ENCODE measurements around the gene ROBO1.

Gene ROBO1

DNA sequence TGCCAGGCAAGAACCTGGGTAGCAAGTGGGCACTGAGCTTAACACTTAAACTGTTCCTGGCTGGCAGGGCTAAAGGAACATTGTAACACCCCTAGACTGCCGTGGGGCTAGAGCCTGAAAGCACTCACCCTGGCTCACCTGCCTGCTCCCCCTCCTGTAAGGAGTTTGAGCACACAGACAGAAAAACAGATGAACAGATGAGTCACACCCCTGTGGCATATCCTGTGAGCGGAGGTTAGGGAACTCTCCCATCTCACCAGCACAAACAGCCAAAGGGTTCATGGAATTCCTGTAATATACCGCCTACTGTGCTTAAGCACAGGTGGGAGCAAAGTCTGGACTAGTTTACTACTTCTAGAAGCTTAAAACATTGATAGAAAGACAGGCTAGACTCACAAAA, 300.1 kb downstream of the ROBO1 start:
- no peak for DNase-seq (ENCODE audit: low read depth)

DNA sequence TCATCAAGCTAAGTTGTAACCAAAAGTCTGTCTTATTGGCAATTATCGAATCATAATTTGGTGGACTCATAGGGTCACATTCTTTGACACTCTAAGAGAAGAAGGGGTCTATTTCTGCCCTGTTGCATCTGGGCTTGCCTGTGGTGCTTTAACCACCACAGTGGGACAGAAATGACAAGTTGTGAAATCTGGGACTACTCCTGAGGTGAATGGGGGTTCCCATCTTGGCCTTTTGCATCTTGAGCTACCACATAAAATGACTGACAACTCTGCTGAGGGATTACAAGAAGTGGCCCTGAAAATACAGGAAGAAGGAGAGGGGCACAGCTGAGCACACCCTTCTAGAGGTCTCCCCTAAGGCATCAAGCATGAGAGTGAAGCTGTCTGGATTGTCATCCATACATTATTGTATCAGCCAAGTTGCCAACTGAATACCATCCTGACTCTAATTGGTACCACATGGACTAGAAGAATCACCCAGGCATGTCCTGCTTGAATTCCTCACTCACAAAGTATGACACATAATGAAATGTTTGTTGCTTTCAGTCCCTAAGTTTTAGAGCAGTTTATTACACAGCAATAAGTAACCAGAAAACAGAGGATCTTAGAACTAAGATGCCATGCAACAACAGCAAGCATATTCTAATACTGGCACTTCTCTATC, 306.5 kb downstream of the ROBO1 start:
- no peak for DNase-seq (ENCODE audit: low read depth)

DNA sequence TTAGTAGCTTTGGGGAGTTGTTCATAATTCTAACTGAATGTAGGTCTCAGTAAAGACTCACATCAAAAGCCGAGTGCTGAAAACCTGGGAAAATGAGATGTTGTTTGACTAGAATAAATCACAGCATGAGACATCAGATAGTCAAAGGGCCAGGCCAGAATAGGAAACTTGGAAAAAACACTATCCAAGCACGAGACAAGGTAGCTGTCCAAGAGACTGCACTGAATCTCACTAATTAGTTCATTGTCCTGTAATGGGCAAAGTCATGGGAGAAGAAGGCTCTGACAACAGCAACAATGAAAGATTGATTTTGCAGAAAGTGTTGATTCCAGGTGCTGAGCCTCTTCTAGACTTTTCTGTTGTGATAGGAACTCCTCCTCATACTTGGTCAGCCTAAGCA, 314.2 kb downstream of the ROBO1 start:
- no peak for DNase-seq (ENCODE audit: low read depth)

DNA sequence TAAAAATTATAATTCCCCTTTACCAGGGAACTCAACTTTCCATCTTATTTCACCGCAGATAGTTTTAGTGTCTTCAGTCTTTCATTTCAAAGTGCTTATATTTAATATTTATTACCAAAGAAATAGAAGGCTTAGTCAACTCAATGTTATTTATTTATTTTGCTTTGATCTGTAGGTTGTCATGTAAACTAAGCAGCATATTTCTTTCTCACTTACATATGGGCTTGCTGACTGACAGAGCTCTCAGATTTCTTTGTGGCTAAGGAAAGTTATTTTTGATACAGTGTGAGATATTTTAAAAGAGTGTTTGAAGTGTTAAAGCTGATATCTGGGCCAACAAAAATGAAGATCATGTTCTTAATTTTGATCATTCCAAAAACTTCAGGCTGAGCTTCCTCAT, 331.4 kb downstream of the ROBO1 start:
- DNase-seq (ENCODE audit: low read depth) = no peak

DNA sequence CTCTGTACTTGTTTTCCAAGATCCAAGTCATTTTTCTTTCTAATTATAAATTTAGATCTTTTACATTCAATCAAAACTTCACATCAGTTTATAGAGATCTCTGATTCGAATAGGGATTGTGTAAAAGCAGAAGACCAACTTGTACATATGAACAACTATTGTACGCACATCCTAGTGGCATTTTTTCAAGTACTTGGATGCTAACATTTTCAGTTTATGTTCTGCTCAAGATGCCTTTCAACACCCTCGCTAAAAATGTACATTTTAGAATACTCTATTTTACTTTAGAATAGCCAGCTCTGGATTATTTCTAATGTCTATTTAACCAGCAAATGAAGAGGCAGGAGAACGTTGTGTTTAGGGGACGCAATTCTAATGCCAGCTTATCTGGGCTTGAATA, 340.7 kb downstream of the ROBO1 start:
- no peak for DNase-seq (ENCODE audit: low read depth)

DNA sequence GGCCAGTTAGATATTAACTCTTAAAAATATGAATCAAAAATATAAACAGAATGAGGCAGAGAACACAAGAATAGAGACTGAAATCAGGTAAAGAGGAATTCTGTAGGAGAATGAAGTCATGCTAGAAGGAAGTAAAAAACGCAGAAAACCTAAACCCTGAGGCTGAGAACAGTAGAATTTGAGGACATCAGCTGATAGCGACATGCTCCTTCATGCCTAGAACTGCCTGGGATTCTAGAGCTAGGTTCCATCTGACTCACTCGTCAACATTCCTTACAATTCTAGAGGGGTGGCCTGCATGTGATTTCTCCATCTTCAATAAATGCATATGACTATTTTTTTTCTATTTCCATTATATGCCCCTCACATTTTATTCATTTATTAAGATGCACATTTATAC, 343.0 kb downstream of the ROBO1 start:
- no peak for DNase-seq (ENCODE audit: low read depth)

DNA sequence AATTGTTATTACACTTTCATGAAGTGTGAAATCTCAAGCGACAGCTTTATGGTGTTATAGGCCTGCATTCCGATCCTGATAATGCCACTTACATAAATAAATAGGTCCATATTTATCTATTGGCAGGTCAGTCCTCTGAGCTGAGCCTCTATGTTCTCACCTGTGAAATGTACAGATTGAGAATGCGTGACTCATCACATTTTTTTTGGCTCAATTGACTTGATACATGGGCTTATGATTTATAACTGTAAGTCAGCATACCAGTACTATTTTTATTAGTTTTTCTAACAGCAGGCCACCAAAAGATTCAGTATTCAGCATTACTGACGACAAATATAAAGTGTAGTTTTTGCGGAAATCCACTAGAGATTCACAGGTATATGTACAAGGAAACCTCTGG, 344.4 kb downstream of the ROBO1 start:
- DNase-seq (ENCODE audit: low read depth) = no peak

DNA sequence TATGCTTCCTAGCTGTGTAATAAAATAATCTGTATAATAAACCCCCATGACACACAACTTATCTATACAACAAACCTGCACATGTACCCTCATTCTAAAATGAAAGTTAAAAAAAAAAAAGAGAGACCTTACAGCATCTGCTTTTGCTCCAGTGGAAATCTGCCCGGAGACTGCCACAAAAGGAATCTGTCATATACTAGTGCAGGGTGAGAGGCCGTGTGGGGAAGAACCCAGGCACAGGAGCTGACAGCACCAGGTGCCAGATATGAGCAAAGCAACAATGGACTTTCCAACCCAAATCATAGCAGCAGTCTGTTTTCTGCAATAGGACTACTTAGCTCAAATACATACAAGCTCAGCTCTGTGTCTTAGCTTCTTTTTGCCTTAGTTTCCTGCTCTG, 346.5 kb downstream of the ROBO1 start:
- no peak for DNase-seq (ENCODE audit: low read depth)

DNA sequence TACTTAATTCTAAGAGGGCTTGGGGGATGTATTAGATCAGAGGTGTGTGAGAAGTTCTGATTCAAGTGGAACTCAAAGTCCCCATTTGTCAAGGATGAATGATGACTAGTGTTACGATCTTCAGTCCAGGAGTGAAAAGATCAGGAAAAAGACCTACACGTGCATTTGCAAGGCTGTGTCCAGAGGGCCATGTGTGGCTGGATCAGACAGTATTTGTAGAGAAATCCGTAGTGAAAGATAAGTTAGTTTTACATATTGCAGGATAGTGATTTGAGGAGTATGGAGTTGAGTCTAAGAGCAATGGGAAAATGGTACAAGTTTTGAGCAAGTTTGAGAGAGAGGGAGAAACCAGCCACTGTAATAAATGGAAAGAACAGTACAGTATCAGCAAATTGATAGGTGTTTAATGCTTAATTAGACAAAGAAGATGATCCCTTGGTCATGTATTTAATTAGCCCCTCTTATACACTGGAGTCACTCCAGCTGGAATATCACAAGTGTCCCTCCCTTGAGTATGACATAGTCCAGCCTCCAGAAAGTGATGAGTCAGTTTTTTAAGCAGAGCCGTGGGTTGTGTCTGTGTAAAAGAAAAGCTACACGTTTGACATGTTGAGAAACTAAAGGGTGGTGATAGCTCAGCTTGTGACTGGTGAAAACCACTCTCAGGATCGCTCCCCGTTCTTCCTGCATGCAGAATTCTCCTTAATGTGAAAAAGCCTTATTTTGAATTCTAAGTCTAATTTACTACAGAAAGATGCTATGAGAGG, 348.8 kb downstream of the ROBO1 start:
- no peak for DNase-seq (ENCODE audit: low read depth)

DNA sequence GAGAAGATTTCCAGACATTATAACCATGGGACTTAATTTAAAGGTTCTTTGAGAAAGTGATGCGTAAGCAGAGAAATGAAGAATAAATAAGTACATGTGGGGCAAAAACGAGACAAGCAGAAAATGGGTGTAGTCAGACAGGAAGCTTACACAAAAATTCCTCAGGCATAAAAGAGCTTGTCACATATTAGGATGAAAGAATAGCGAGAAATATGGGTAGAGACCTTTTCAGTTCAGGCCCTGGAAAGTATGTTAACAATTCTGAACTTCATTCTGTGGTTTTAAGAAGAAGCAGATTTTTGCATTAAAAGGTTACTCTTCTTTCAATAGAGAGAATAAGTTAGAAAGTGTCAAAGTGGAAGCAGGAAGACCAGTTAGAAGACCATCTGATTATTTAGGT, 352.4 kb downstream of the ROBO1 start:
- DNase-seq (ENCODE audit: low read depth) = no peak

DNA sequence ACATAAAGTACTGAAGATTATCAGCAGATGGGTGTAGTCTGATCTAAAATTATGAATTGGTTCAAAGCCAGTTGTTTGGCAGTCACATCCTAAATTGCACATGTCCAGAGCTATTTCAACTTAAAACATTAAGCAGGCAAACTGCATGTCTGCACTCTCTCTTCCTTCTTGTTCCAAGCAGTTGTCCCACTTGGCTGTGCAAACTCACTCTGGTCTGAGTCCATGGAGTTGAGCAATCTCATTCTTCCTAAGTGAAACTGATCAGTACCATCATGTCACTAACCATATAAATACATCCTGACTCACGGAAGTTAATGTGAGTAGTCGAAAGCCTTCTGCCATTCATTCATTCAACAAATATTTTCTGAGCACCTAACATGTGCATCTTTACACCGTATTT, 353.0 kb downstream of the ROBO1 start:
- DNase-seq (ENCODE audit: low read depth) = no peak

DNA sequence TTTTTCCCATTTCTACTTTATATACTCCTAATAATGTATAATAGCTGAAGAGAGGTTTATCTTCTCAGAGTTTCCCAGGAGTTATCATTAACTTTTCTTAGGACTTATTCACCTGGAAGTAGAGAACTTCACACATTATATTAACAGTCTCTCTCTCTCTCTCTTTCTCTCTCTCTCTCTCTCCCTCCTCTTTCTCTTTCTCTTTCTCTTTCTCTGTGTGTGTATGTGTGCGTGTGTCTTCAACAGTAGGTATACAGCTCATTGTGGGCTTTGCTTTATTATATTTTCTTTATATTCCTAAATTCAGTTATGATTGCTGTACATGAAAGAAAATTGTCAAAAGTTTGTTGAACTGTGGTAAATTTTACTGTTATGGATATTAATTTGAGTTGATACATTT, 353.8 kb downstream of the ROBO1 start:
- DNase-seq (ENCODE audit: low read depth) = no peak

DNA sequence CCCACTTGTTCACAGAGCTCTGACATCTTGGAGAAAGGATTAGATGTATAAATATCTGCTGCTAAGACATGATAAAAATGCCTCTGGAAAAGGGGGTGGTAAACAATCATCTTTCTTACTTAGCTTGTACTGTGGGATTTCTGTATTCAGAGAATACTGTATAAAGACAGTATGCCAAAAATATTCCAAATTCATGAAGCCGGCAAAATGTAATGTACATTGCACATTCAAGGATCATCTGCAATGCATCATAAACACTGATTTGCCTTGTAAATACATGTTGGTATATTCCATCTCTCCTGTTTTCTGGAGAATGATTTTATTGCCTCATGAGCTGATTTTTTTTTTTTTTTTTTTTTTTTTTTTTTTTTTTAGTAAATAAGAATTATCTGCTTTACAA, 355.3 kb downstream of the ROBO1 start:
- no peak for DNase-seq (ENCODE audit: low read depth)

DNA sequence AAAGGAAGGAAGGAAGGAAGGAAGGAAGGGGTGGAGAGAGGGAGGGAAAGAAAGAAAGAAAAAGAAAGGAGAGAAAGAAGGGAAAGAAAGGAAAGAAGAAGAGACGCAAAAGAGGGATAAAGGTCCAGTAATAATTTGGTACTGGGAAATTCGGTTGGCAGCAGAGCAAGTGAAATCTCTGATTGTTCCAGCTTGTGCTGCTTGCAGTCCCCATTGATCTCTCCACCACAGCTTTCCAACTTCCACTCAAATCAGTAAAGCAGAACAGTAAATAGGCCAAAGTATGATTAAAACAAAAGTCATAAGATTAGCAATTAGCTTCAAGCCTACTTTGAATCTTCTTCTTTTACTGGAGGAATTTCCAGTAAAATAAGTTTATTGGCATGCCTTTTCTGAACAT, 357.2 kb downstream of the ROBO1 start:
- DNase-seq (ENCODE audit: low read depth) = no peak

DNA sequence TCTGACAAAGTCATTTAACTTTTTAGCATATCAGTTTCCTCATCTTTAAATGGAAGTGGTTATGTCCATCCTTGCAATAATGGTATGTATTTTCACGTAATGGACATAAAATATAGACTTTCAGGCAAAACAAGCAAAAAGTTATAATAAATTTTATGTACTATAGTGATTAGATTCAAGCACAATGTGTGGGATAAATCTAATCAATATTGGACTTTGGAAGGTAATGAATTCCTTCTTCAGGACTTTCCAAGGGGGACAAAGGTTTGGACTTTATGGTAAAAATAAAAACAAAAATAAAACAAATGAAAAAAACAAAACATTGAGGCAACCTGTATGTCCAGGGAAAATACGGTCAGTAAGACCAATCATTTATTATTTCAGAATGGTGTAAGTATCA, 357.7 kb downstream of the ROBO1 start:
- DNase-seq (ENCODE audit: low read depth) = no peak

DNA sequence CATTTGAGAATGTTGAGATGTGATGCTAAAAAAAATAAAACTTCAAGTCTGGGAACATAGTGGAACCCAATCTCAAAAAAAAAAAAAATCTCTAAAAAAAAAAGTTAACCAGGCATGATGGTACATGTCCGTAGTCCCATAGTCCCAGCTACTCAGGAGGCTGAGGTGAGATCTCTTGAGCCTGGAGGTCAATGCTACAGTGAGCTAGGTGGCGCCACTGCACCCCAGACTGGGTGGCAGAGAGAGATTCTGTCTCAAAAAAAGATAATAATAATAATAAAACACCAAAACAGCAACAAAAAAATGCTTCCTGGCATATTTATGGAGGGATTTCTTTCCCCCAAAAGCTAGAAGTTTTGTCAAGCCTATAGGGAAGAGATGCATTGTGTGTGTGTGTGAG, 361.6 kb downstream of the ROBO1 start:
- no peak for DNase-seq (ENCODE audit: low read depth)

DNA sequence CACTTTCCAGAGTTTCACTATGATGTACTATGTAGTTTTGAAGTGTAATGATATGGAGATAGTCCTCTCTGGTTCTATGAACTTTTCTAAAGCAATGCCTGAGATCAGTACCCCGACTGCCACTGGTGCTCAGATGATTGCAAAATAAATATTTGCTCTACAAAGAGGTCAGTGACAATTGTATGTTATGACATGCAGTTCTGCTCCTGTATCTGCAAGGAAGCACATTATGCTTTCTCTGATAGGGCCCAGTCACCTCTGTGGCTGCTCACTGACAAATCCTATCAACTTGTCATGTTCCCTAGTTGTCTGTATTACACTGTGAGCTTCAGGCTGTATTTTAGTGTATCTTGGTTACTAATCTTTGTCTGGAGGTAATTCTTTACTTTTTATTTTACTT, 362.6 kb downstream of the ROBO1 start:
- no peak for DNase-seq (ENCODE audit: low read depth)

DNA sequence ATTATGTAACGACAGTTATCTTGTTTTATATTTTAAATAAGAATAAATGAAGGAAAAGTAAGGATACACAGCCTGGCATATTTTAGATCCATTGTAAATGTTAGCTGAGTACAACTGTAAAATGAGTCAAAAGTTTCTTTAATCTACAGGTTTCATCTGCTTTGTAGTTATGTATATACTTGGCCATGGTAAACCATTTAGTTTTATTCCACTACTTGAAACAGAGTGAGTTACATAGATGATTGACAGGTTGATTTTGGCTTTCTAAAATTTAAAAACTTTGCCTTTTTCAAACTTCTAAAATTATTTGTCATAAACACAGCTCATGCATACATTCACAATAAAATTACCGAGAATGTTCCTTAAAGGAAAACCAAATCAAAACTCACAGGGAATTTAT, 371.2 kb downstream of the ROBO1 start:
- DNase-seq (ENCODE audit: low read depth) = no peak

DNA sequence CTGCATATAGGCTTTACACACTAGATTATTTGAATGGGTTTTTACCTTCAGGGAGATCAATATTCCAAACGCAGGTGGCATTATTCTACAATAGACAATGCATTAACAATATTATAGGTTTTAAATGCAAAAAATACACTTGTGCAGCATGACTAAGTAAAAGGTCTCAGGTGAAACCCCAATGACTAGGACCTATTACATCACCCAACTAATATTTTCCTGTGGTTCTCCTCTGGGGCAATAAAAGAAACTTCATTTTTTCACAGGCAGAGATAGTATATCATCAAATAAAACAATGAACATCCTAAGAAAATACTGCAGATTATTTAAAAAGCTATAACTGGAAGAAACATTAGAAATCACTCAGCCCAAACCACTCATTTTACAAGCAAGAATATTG, 375.3 kb downstream of the ROBO1 start:
- no peak for DNase-seq (ENCODE audit: low read depth)

DNA sequence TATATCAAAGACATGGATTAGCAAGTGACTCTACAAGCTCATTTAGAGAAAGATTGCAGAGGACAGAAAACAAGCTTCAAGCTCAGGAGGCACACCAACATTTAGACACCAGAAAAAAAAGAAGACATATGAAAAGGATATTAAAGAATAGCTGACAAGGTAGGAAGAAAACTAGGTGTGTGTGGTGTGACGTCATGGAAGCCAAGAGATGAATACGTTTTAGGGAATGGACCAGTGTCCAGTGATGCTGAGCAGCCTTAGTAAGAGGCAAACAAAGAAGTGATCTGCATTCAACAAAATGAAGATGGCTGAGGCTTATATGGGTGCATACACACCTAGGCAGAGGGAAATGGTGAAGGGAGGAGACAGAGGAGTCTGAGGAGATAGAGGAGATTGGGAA, 377.4 kb downstream of the ROBO1 start:
- no peak for DNase-seq (ENCODE audit: low read depth)

DNA sequence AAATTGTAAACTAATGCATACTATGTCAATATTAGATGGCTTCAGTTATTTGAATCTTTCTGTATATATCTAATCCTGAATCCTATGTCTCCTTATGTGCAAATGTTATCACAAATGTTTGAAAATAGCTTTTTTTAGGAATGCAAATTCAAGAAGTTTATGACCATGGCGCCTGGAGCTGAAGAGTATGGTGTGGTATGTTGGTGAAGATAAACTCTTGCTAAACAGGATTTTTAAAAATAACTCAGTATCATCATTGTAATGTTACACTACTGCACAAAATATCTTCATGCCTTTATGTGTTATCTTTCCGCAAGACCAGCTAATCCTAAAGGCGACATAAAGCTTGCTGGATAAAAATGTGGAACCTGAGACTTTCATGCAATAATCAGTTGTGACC, 382.6 kb downstream of the ROBO1 start:
- no peak for DNase-seq (ENCODE audit: low read depth)

DNA sequence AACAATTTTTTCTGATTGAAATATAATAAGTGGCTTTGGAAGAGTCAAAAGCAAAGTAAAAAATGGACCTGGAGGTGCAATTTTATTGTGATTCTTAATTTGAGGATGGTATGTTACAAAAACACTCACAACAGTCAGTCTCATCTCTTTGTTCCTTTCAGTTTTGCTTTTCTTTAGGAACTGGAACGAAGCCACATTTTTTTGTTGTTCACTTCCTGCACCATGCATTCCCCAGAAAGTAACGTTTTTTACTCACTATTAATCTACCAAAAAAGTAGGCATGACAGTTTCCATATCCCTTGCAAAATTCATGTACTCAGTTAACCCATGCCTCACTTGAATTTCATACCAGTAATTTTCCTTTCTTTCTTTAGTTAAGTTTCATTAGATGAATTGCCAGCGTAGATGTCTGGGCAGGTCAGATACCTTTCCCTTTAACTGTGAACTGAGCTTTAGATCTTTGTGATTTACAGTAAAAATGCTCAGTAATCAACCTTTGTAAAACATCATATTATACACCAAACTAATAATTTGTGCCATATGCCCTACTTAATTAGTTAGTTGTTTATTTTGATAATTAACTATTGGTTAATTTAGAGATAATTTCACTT, 384.3 kb downstream of the ROBO1 start:
- no peak for DNase-seq (ENCODE audit: low read depth)

DNA sequence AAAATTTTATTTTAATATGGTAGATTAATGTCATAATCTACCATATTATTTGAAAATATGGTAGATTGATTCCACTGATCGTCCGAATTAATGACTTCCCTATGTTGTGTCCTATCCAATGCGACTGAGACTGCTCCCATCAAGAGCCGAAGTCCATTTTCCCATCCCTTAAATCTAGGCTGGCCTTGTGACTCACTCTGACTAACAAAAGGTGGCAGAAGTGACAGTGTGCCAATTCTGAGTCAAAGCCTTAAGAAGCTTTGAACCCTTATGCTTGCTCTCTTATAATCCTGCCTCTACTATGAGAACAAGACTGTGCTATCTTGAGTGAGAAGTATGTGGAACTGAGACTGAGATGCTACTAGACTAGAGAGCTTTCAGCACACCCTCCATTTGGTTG, 387.2 kb downstream of the ROBO1 start:
- no peak for DNase-seq (ENCODE audit: low read depth)

DNA sequence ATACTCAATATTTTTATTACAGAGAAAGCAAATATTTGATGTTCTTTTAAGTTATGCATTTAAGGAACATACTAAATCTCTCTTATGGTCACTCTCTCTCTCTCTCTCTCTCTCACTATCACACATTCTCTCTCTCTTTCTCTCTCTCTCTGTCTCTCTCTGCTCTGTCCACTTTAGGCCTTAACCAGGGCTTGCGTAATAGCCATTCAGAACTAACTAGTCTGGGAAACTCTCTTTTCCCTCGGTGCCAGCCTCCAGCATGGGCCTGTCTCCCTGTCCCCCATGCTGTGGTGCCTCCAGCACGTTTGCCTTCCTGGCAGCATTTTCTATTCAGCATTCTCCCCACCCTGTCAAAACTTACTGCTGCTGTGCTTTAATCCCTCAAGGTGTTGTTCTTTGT, 389.7 kb downstream of the ROBO1 start:
- DNase-seq (ENCODE audit: low read depth) = no peak
